Cardiac muscle cell (in vitro differentiated cells and primary cell): ENCODE results near the gene ARSD. TPM values are rescaled to one million over a fixed set of nuclear protein-coding genes. Genes with fewer than 3 reads are reported as not detected.
A peak's percentile ranks its signal among the peaks of the same experiment; 100 is the strongest.
"Not testable (repeated sequence)": the region's sequence is repeated elsewhere in the genome, so short reads cannot be mapped to it uniquely, and the experiment has no call there.

Experiments used
- DNase-seq, 2 donors: peaks; one replicate each; pipeline versions ENCODE4 v3.0.0 to v3.0.0-alpha.2; 2010 to 2017; ENCODE audit warnings: low read depth in 1 of 2, low spot score in 1 of 2
- H3K27ac ChIP-seq: fragments of 200-600 bp; sonication (generic); 2 replicates; pipeline ENCODE4 v1.5.1; 2016
- H3K27me3 ChIP-seq: fragments of 200-600 bp; sonication (generic); 2 replicates; pipeline ENCODE4 v1.6.0; 2016; ENCODE audit warnings: control low read depth
- H3K36me3 ChIP-seq: fragments of 200-600 bp; sonication (generic); 2 replicates; pipeline ENCODE4 v1.5.1; 2016; ENCODE audit warnings: control low read depth
- H3K4me1 ChIP-seq: fragments of 200-600 bp; sonication (generic); 2 replicates; pipeline ENCODE4 v1.8.1; 2017; ENCODE audit warnings: low read depth, mild to moderate bottlenecking, mixed run types
- H3K4me3 ChIP-seq: fragments of 200-600 bp; sonication (generic); 2 replicates; pipeline ENCODE4 v1.5.1; 2016; ENCODE audit warnings: mild to moderate bottlenecking
- H3K9me3 ChIP-seq: fragments of 200-600 bp; sonication (generic); 2 replicates; pipeline ENCODE4 v1.5.1; 2017; ENCODE audit warnings: low read depth, mild to moderate bottlenecking, control low read depth
- CTCF ChIP-seq: IDR thresholded peaks from 2 replicates; pipeline ENCODE4 v1.5.1; 2012; ENCODE audit warnings: low read depth, mild to moderate bottlenecking, low read length
- polyA plus RNA-seq: library from polyadenylated mRNA; unstranded; fragments of >200 nt; fragmentation: Nextera tagmentation; extraction: Ambion mirVana; gene quantifications from 2 replicates; pipeline ENCODE4 v1.2.1, GENCODE V29; 2016
- total RNA-seq: library from RNA; depleted of rRNA; stranded (reverse); fragments of >200 nt; gene quantifications from 2 replicates; pipeline ENCODE4 v1.2.3, GENCODE V29; 2016

Gene ARSD
- total and polyA plus RNA-seq, 2 experiments from 2014 or later, result 29.7 to 32.7 TPM

GRCh38 chrX:2967998-2968909, 39.1 kb upstream of the ARSD start:
- Histone ChIP-seq H3K4me3 (no peak overlapping the region), H3K27ac (no peak overlapping the region), H3K27me3 (no peaks in the 10 kb centered on the region), H3K9me3 (no peaks in the 10 kb centered on the region), H3K4me1 (peaks cover 8% of the 10 kb centered on the region), H3K36me3 (no peaks in the 10 kb centered on the region)
- no peak for TF ChIP-seq CTCF
- peak in 1 of 2 donors; percentile 62 for DNase-seq

GRCh38 chrX:2967584-2967983, 38.4 kb upstream of the ARSD start:
- no peak for DNase-seq
- TF ChIP-seq CTCF, result no peak
- H3K9me3 ChIP-seq, result no peaks in the 10 kb centered on the region

GRCh38 chrX:2967012-2967411, 37.9 kb upstream of the ARSD start:
- H3K9me3 ChIP-seq, result no peaks in the 10 kb centered on the region
- no peaks in the 10 kb centered on the region for H3K36me3 ChIP-seq
- TF ChIP-seq CTCF, result no peak
- no peak for DNase-seq
- H3K27me3 ChIP-seq, result no peaks in the 10 kb centered on the region
- no peak overlapping the region for H3K4me3 ChIP-seq
- H3K27ac ChIP-seq, result no peak overlapping the region
- H3K4me1 ChIP-seq, result peaks cover 8% of the 10 kb centered on the region

More at GRCh38 chrX:2967584-2967983, 38.4 kb upstream of the ARSD start:
- Histone ChIP-seq H3K27ac (no peak overlapping the region), H3K27me3 (no peaks in the 10 kb centered on the region), H3K4me3 (no peak overlapping the region), H3K4me1 (peaks cover 8% of the 10 kb centered on the region), H3K36me3 (no peaks in the 10 kb centered on the region)

GRCh38 chrX:2965965-2966364, 36.8 kb upstream of the ARSD start:
- no peak for TF ChIP-seq CTCF
- no peaks in the 10 kb centered on the region for H3K27me3 ChIP-seq
- no peaks in the 10 kb centered on the region for H3K9me3 ChIP-seq
- peaks cover 8% of the 10 kb centered on the region for H3K4me1 ChIP-seq
- no peak overlapping the region for H3K27ac ChIP-seq
- H3K4me3 ChIP-seq, result no peak overlapping the region
- no peak for DNase-seq
- no peaks in the 10 kb centered on the region for H3K36me3 ChIP-seq

- not testable (repeated sequence) for H3K4me3 ChIP-seq, H3K27me3 ChIP-seq, H3K9me3 ChIP-seq, H3K36me3 ChIP-seq, H3K4me1 ChIP-seq
- DNase-seq, result peak in 1 of 2 donors; percentile 63
- H3K27ac ChIP-seq, result peak overlapping the region; percentile 79
Observed at GRCh38 chrX:2963992-2964794, 35.1 kb upstream of the ARSD start.

GRCh38 chrX:2963449-2963848, 34.3 kb upstream of the ARSD start:
- H3K9me3 ChIP-seq, H3K36me3 ChIP-seq, H3K27me3 ChIP-seq, H3K4me3 ChIP-seq, H3K4me1 ChIP-seq, DNase-seq: not testable (repeated sequence)
- H3K27ac ChIP-seq, result peak overlapping the region; percentile 79
